CD4-positive, alpha-beta memory T cell (primary cell): Measurements from ENCODE around the gene GAS2L2. TPM values are rescaled to one million over a fixed set of nuclear protein-coding genes. Genes with fewer than 3 reads are reported as not detected.

Experiments used
- CTCF ChIA-PET: fragments of 350-600 bp; sonication (Branson Sonifier 250); formaldehyde crosslinking; loops from one replicate; lab custom pipeline; 2021; ENCODE audit warnings: inconsistent platforms; ENCODE audit not compliant: partially characterized antibody; lab: Charles Lee
- POLR2A ChIA-PET: fragments of 350-600 bp; sonication (Branson Sonifier 250); formaldehyde crosslinking; loops from one replicate; lab custom pipeline; 2021; ENCODE audit not compliant: partially characterized antibody; lab: Charles Lee
- DNase-seq, 5 donors: peaks; one replicate each; pipeline versions ENCODE4 v3.0.0 to v3.0.0-alpha.2; 2020 to 2022; ENCODE audit warnings: mixed read lengths in 1 of 5
- H3K27ac ChIP-seq: one replicate; pipeline ENCODE4 v1.7.0; 2013; ENCODE audit warnings: low read depth, low read length
- H3K27me3 ChIP-seq: 2 replicates; pipeline ENCODE4 v1.7.0; 2013; ENCODE audit warnings: mild to moderate bottlenecking, low read length, moderate library complexity; ENCODE audit not compliant: insufficient read depth
- H3K36me3 ChIP-seq: 2 replicates; pipeline ENCODE4 v1.7.0; 2013; ENCODE audit warnings: mild to moderate bottlenecking, low read length, moderate library complexity; ENCODE audit not compliant: insufficient read depth
- H3K4me1 ChIP-seq: 2 replicates; pipeline ENCODE4 v1.7.0; 2013; ENCODE audit warnings: mild to moderate bottlenecking, low read length, moderate library complexity; ENCODE audit not compliant: insufficient read depth
- H3K4me3 ChIP-seq, 2 donors: one replicate each; pipeline ENCODE4 v1.7.0; 2013; ENCODE audit warnings: low read length in 2 of 2, mild to moderate bottlenecking in 1 of 2
- H3K9me3 ChIP-seq, 2 donors: one replicate each; pipeline ENCODE4 v1.7.0; 2013; ENCODE audit warnings: low read length in 2 of 2, control low read depth in 1 of 2; ENCODE audit not compliant: control insufficient read depth in 1 of 2
- H3K27ac Mint-ChIP-seq, 7 donors: one replicate each; pipeline ENCODE4 v1.8.0; 2020 to 2021; ENCODE audit warnings: mixed read lengths in 7 of 7, mild to moderate bottlenecking in 6 of 7, inconsistent platforms in 3 of 7, moderate library complexity in 3 of 7
- H3K27me3 Mint-ChIP-seq, 2 donors: one replicate each; pipeline ENCODE4 v1.8.0; 2020 to 2021; ENCODE audit warnings: mixed read lengths in 2 of 2
- H3K36me3 Mint-ChIP-seq, 2 donors: one replicate each; pipeline ENCODE4 v1.8.0; 2020 to 2021; ENCODE audit warnings: mixed read lengths in 2 of 2, inconsistent platforms in 1 of 2, mild to moderate bottlenecking in 1 of 2
- H3K4me1 Mint-ChIP-seq, 4 donors: one replicate each; pipeline ENCODE4 v1.8.0; 2020 to 2021; ENCODE audit warnings: mixed read lengths in 4 of 4, mild to moderate bottlenecking in 1 of 4
- H3K4me3 Mint-ChIP-seq, 8 donors: one replicate each; pipeline ENCODE4 v1.8.0; 2020 to 2021; ENCODE audit warnings: mixed read lengths in 8 of 8, mild to moderate bottlenecking in 7 of 8, moderate library complexity in 6 of 8, inconsistent platforms in 3 of 8
- H3K9me3 Mint-ChIP-seq, 8 donors: one replicate each; pipeline ENCODE4 v1.8.0; 2020 to 2021; ENCODE audit warnings: mixed read lengths in 8 of 8, mild to moderate bottlenecking in 5 of 8, inconsistent platforms in 3 of 8, moderate library complexity in 1 of 8
- intact Hi-C: fragments of 100-400 bp; cut with micrococcal nuclease; formaldehyde crosslinking; loops from one replicate; pipeline ENCODE4 v1.15.1; 2023
- polyA plus RNA-seq, 2 donors: library from polyadenylated mRNA; unstranded; fragments of 300-500 nt; fragmentation: Illumina TruSeq; gene quantifications; one replicate each; pipeline ENCODE4 v1.2.3, GENCODE V29; 2021
- total RNA-seq, 2 experiments: library from RNA; stranded (reverse); gene quantifications; one replicate each; pipeline ENCODE4 v1.2.3, GENCODE V29; 2021

The GAS2L2 gene
- total and polyA plus RNA-seq, 4 experiments from 2014 or later: 0.13 to 0.26 TPM; not detected in 2

- Histone ChIP-seq H3K36me3 (no peaks in the 10 kb centered on the region), H3K9me3 (no peaks in the 10 kb centered on the region), H3K4me1 (peaks cover 12% of the 10 kb centered on the region), H3K4me3 (no peak overlapping the region), H3K27me3 (no peaks in the 10 kb centered on the region), H3K27ac (no peak overlapping the region)
- peaks cover 0 to 4% of the 10 kb centered on the region in 2 donors for H3K36me3 Mint-ChIP-seq
- ChIA-PET CTCF (no interaction called here), POLR2A (no interaction called here)
- H3K4me1 Mint-ChIP-seq: peaks cover 11 to 24% (median 17%) of the 10 kb centered on the region in 4 donors
- peak overlapping the region in 1 of 8 donors; percentile 8 for H3K4me3 Mint-ChIP-seq
- DNase-seq: no peak
- no peaks in the 10 kb centered on the region for H3K9me3 Mint-ChIP-seq
- H3K27me3 Mint-ChIP-seq: peaks cover 4 to 8% of the 10 kb centered on the region in 2 donors
- intact Hi-C loops: no loop called here
- H3K27ac Mint-ChIP-seq: peak overlapping the region in 2 of 7 donors; percentile 9 to 66
Observed at GRCh38 chr17:35735036-35735805, 17.8 kb downstream of the GAS2L2 start.

GRCh38 chr17:35734396-35734795 lies 18.6 kb downstream of the GAS2L2 start:
- ChIA-PET POLR2A (no interaction called here), CTCF (interaction anchor here (0.7 kb wide), 1 partner anchor 30 kb away, joined by 3 read pairs; no protein-coding TSS in a partner anchor)
- no peaks in the 10 kb centered on the region for H3K9me3 ChIP-seq
- H3K27ac ChIP-seq: no peak overlapping the region
- H3K27ac Mint-ChIP-seq: no peak overlapping the region
- H3K36me3 ChIP-seq: no peaks in the 10 kb centered on the region
- no peak for DNase-seq
- no peak overlapping the region for H3K4me3 ChIP-seq
- peaks cover 12% of the 10 kb centered on the region for H3K4me1 ChIP-seq
- intact Hi-C loops: no loop called here
- H3K4me1 Mint-ChIP-seq: peaks cover 9 to 27% (median 18%) of the 10 kb centered on the region in 4 donors
- peaks cover 0 to 6% of the 10 kb centered on the region in 2 donors for H3K36me3 Mint-ChIP-seq
- no peaks in the 10 kb centered on the region for H3K27me3 Mint-ChIP-seq
- H3K9me3 Mint-ChIP-seq: no peaks in the 10 kb centered on the region
- no peaks in the 10 kb centered on the region for H3K27me3 ChIP-seq
- H3K4me3 Mint-ChIP-seq: no peak overlapping the region

GRCh38 chr17:35733366-35733765 lies 19.7 kb downstream of the GAS2L2 start:
- no peaks in the 10 kb centered on the region for H3K9me3 ChIP-seq

GRCh38 chr17:35732806-35733136 lies 20.3 kb downstream of the GAS2L2 start:
- H3K27me3 ChIP-seq: no peaks in the 10 kb centered on the region
- Mint-ChIP-seq H3K36me3 (peaks cover 2 to 12% of the 10 kb centered on the region in 2 donors), H3K4me3 (peak overlapping the region; percentile 67 to 82 (median 74)), H3K27me3 (no peaks in the 10 kb centered on the region), H3K27ac (peak overlapping the region in 2 of 7 donors; percentile 30 to 51), H3K4me1 (peaks cover 9 to 32% (median 18%) of the 10 kb centered on the region in 4 donors), H3K9me3 (no peaks in the 10 kb centered on the region)
- no peak overlapping the region for H3K4me3 ChIP-seq
- no peaks in the 10 kb centered on the region for H3K36me3 ChIP-seq
- no peak overlapping the region for H3K27ac ChIP-seq
- H3K4me1 ChIP-seq: peaks cover 12% of the 10 kb centered on the region
- intact Hi-C loops: no loop called here
- DNase-seq: no peak
- ChIA-PET CTCF (no interaction called here), POLR2A (no interaction called here)
- no peaks in the 10 kb centered on the region for H3K9me3 ChIP-seq

More at GRCh38 chr17:35733366-35733765, 19.7 kb downstream of the GAS2L2 start:
- no peaks in the 10 kb centered on the region for H3K36me3 ChIP-seq
- Mint-ChIP-seq H3K9me3 (no peaks in the 10 kb centered on the region), H3K36me3 (peaks cover 0 to 9% of the 10 kb centered on the region in 2 donors), H3K4me3 (peak overlapping the region in 4 of 8 donors; percentile 34 to 77 (median 62)), H3K27me3 (no peaks in the 10 kb centered on the region), H3K27ac (peak overlapping the region in 1 of 7 donors; percentile 63), H3K4me1 (peaks cover 9 to 32% (median 18%) of the 10 kb centered on the region in 4 donors)
- intact Hi-C loops: no loop called here
- DNase-seq: no peak
- H3K27ac ChIP-seq: no peak overlapping the region
- POLR2A ChIA-PET: no interaction called here
- CTCF ChIA-PET: no interaction called here
- H3K4me1 ChIP-seq: peaks cover 12% of the 10 kb centered on the region
- no peak overlapping the region for H3K4me3 ChIP-seq
- no peaks in the 10 kb centered on the region for H3K27me3 ChIP-seq

- peaks cover 12% of the 10 kb centered on the region for H3K4me1 ChIP-seq
- CTCF ChIA-PET: interaction anchor here (1.3 to 2.1 kb wide), 3 partner anchors 12 to 32 kb away, joined by 4 to 13 read pairs (median 4); no protein-coding TSS in a partner anchor
- H3K27me3 ChIP-seq: no peaks in the 10 kb centered on the region
- intact Hi-C loops: no loop called here
- Mint-ChIP-seq H3K9me3 (no peaks in the 10 kb centered on the region), H3K27ac (peak overlapping the region in 4 of 7 donors; percentile 22 to 51 (median 36)), H3K27me3 (no peaks in the 10 kb centered on the region), H3K36me3 (peaks cover 9 to 15% of the 10 kb centered on the region in 2 donors), H3K4me1 (peaks cover 9 to 32% (median 18%) of the 10 kb centered on the region in 4 donors), H3K4me3 (peak overlapping the region; percentile 67 to 82 (median 74))
- no peak overlapping the region for H3K27ac ChIP-seq
- POLR2A ChIA-PET: interaction anchor here (1.4 kb wide), 1 partner anchor 15 kb away, joined by 3 read pairs; no protein-coding TSS in a partner anchor
- no peak for DNase-seq
- no peaks in the 10 kb centered on the region for H3K36me3 ChIP-seq
- H3K9me3 ChIP-seq: no peaks in the 10 kb centered on the region
- H3K4me3 ChIP-seq: no peak overlapping the region
Observed at GRCh38 chr17:35731917-35732805, 20.9 kb downstream of the GAS2L2 start.

- Mint-ChIP-seq H3K36me3 (peaks cover 9 to 17% of the 10 kb centered on the region in 2 donors), H3K4me1 (peaks cover 9 to 32% (median 18%) of the 10 kb centered on the region in 4 donors), H3K9me3 (no peaks in the 10 kb centered on the region), H3K27ac (peak within 1 kb of the TSS in 5 of 7 donors; percentile 22 to 61 (median 43)), H3K4me3 (peak within 1 kb of the TSS; percentile 75 to 85 (median 80)), H3K27me3 (no peaks in the 10 kb centered on the region)
- ChIA-PET CTCF (interaction anchor here (1.3 to 2.1 kb wide), 3 partner anchors 12 to 33 kb away, joined by 4 to 13 read pairs (median 4); no protein-coding TSS in a partner anchor), POLR2A (interaction anchor here (0.9 to 1.4 kb wide), 2 partner anchors 16 to 169 kb away, joined by 3 read pairs; no protein-coding TSS in a partner anchor)
- Histone ChIP-seq H3K4me1 (peaks cover 12% of the 10 kb centered on the region), H3K27me3 (no peaks in the 10 kb centered on the region), H3K27ac (no peak within 1 kb of the TSS), H3K9me3 (no peaks in the 10 kb centered on the region), H3K36me3 (no peaks in the 10 kb centered on the region), H3K4me3 (peak within 1 kb of the TSS in 1 of 2 donors; percentile 37)
- DNase-seq: peak; percentile 40 to 61 (median 43)
- intact Hi-C loops: no loop called here
Observed at GRCh38 chr17:35731239-35731916, 21.7 kb downstream of the GAS2L2 start, which contains the start of gene RASL10B. Gene RASL10B (plus strand): TSS chr17:35731639. CDS start chr17:35735185, 3,546 bp downstream.
